ENCODE measurements around the gene TMEM25.
"Not testable (repeated sequence)": the region's sequence is repeated elsewhere in the genome, so short reads cannot be mapped to it uniquely, and the experiment has no call there.

Gene TMEM25
- 9.7 to 18.9 reads per million in 2 donors for total RNA-seq

GRCh38 chr11:118530683-118531596, at the start of gene TMEM25:
TMEM25 (plus strand) TSS chr11:118531192; CDS start chr11:118531802, 610 bp downstream.
- DNase-seq = peak; percentile 57

- not testable (repeated sequence) for DNase-seq
Observed at GRCh38 chr11:118481238-118481637, 49.8 kb upstream of the TMEM25 start.

GRCh38 chr11:118484405-118484804, 46.6 kb upstream of the TMEM25 start:
- DNase-seq = no peak

GRCh38 chr11:118485273-118485672, 45.7 kb upstream of the TMEM25 start:
- no peak for DNase-seq

- DNase-seq = peak; percentile 79
Observed at GRCh38 chr11:118488480-118489109, 42.4 kb upstream of the TMEM25 start.

- no peak for DNase-seq
Observed at GRCh38 chr11:118491041-118491440, 40.0 kb upstream of the TMEM25 start.

- no peak for DNase-seq
Observed at GRCh38 chr11:118497831-118498230, 33.2 kb upstream of the TMEM25 start.

GRCh38 chr11:118503216-118503615, 27.8 kb upstream of the TMEM25 start:
- no peak for DNase-seq

- DNase-seq = no peak
Observed at GRCh38 chr11:118511601-118512000, 19.4 kb upstream of the TMEM25 start.

GRCh38 chr11:118514103-118514502, 16.9 kb upstream of the TMEM25 start:
- no peak for DNase-seq

- DNase-seq = no peak
Observed at GRCh38 chr11:118519549-118519948, 11.4 kb upstream of the TMEM25 start.

GRCh38 chr11:118521892-118522311, 9.1 kb upstream of the TMEM25 start:
- DNase-seq = no peak

GRCh38 chr11:118522571-118523072, 8.4 kb upstream of the TMEM25 start:
- DNase-seq = no peak

GRCh38 chr11:118524356-118524755, 6.6 kb upstream of the TMEM25 start:
- DNase-seq = no peak

- DNase-seq = no peak
Observed at GRCh38 chr11:118524757-118525470, 6.1 kb upstream of the TMEM25 start.

GRCh38 chr11:118526688-118527087, 4.3 kb upstream of the TMEM25 start:
- DNase-seq = no peak

GRCh38 chr11:118527109-118527508, 3.9 kb upstream of the TMEM25 start, which contains the start of gene TTC36:
TTC36 (plus strand) TSS chr11:118527474; CDS start chr11:118527495, 21 bp downstream.
- DNase-seq = no peak

GRCh38 chr11:118528511-118528910, 2.5 kb upstream of the TMEM25 start:
- no peak for DNase-seq

- DNase-seq = no peak
Observed at GRCh38 chr11:118529584-118530175, 1.3 kb upstream of the TMEM25 start.

- DNase-seq = no peak
Observed at GRCh38 chr11:118530180-118530682, 761 bp upstream of the TMEM25 start.

- no peak for DNase-seq
Observed at GRCh38 chr11:118531597-118532084, 649 bp downstream of the TMEM25 start.

GRCh38 chr11:118532091-118532490, 1.1 kb downstream of the TMEM25 start:
- DNase-seq = no peak

Data from T-helper 9 cell (primary cell).